Stimulated activated naive CD8-positive, alpha-beta T cell treated with anti-CD3 and anti-CD28 coated beads, Interleukin-15, Interleukin-2, amounts not matched to agents 100 ng/mL and 50 ng/mL, for 24 hours (primary cell): Measurements from ENCODE around the gene STX8.

Source experiments
- H3K27ac Mint-ChIP-seq: one replicate; pipeline ENCODE4 v1.8.0; 2021; ENCODE audit warnings: mild to moderate bottlenecking, mixed read lengths
- H3K27me3 Mint-ChIP-seq: one replicate; pipeline ENCODE4 v1.8.0; 2021; ENCODE audit warnings: mixed read lengths
- H3K36me3 Mint-ChIP-seq: one replicate; pipeline ENCODE4 v1.8.0; 2021; ENCODE audit warnings: low read depth, mixed read lengths
- H3K4me1 Mint-ChIP-seq: one replicate; pipeline ENCODE4 v1.8.0; 2021; ENCODE audit warnings: low read depth, mixed read lengths
- H3K4me3 Mint-ChIP-seq: one replicate; pipeline ENCODE4 v1.8.0; 2021; ENCODE audit warnings: mild to moderate bottlenecking, mixed read lengths
- H3K9me3 Mint-ChIP-seq: one replicate; pipeline ENCODE4 v1.8.0; 2021; ENCODE audit warnings: mixed read lengths

The STX8 gene

GRCh38 chr17:9488556-9488955 lies 87.1 kb downstream of the STX8 start:
- Mint-ChIP-seq H3K27ac (no peak overlapping the region), H3K9me3 (no peaks in the 10 kb centered on the region), H3K4me1 (no peaks in the 10 kb centered on the region), H3K36me3 (peaks cover 49% of the 10 kb centered on the region), H3K4me3 (no peak overlapping the region), H3K27me3 (no peaks in the 10 kb centered on the region)

GRCh38 chr17:9487406-9487805 lies 88.2 kb downstream of the STX8 start:
- H3K27me3 Mint-ChIP-seq: no peaks in the 10 kb centered on the region
- H3K36me3 Mint-ChIP-seq: peaks cover 50% of the 10 kb centered on the region
- H3K4me3 Mint-ChIP-seq: no peak overlapping the region
- H3K9me3 Mint-ChIP-seq: no peaks in the 10 kb centered on the region
- no peaks in the 10 kb centered on the region for H3K4me1 Mint-ChIP-seq
- no peak overlapping the region for H3K27ac Mint-ChIP-seq

GRCh38 chr17:9484789-9485188 lies 90.8 kb downstream of the STX8 start:
- H3K27ac Mint-ChIP-seq: no peak overlapping the region
- H3K4me1 Mint-ChIP-seq: no peaks in the 10 kb centered on the region
- no peaks in the 10 kb centered on the region for H3K27me3 Mint-ChIP-seq
- peaks cover 29% of the 10 kb centered on the region for H3K36me3 Mint-ChIP-seq
- H3K4me3 Mint-ChIP-seq: no peak overlapping the region
- H3K9me3 Mint-ChIP-seq: no peaks in the 10 kb centered on the region

GRCh38 chr17:9479964-9480363 lies 95.7 kb downstream of the STX8 start:
- H3K4me1 Mint-ChIP-seq: no peaks in the 10 kb centered on the region
- H3K9me3 Mint-ChIP-seq: no peaks in the 10 kb centered on the region
- H3K36me3 Mint-ChIP-seq: peaks cover 20% of the 10 kb centered on the region
- no peak overlapping the region for H3K4me3 Mint-ChIP-seq
- H3K27me3 Mint-ChIP-seq: no peaks in the 10 kb centered on the region
- H3K27ac Mint-ChIP-seq: no peak overlapping the region

GRCh38 chr17:9478889-9479288 lies 96.7 kb downstream of the STX8 start:
- no peaks in the 10 kb centered on the region for H3K27me3 Mint-ChIP-seq
- no peak overlapping the region for H3K4me3 Mint-ChIP-seq
- H3K4me1 Mint-ChIP-seq: peaks cover under 1% of the 10 kb centered on the region
- no peaks in the 10 kb centered on the region for H3K9me3 Mint-ChIP-seq
- no peak overlapping the region for H3K27ac Mint-ChIP-seq
- H3K36me3 Mint-ChIP-seq: peaks cover 15% of the 10 kb centered on the region

- peaks cover 12% of the 10 kb centered on the region for H3K36me3 Mint-ChIP-seq
- H3K9me3 Mint-ChIP-seq: no peaks in the 10 kb centered on the region
- H3K27ac Mint-ChIP-seq: no peak overlapping the region
- peaks cover 26% of the 10 kb centered on the region for H3K4me1 Mint-ChIP-seq
- H3K27me3 Mint-ChIP-seq: no peaks in the 10 kb centered on the region
- H3K4me3 Mint-ChIP-seq: no peak overlapping the region
Measured at GRCh38 chr17:9475101-9475658, 100.4 kb downstream of the STX8 start.

- no peaks in the 10 kb centered on the region for H3K27me3 Mint-ChIP-seq
- H3K4me3 Mint-ChIP-seq: no peak overlapping the region
- H3K27ac Mint-ChIP-seq: no peak overlapping the region
- no peaks in the 10 kb centered on the region for H3K9me3 Mint-ChIP-seq
- peaks cover 38% of the 10 kb centered on the region for H3K4me1 Mint-ChIP-seq
- peaks cover 12% of the 10 kb centered on the region for H3K36me3 Mint-ChIP-seq
Measured at GRCh38 chr17:9473711-9474110, 101.9 kb downstream of the STX8 start.

GRCh38 chr17:9472541-9472940 lies 103.1 kb downstream of the STX8 start:
- no peak overlapping the region for H3K4me3 Mint-ChIP-seq
- no peaks in the 10 kb centered on the region for H3K27me3 Mint-ChIP-seq
- peaks cover 38% of the 10 kb centered on the region for H3K4me1 Mint-ChIP-seq
- H3K27ac Mint-ChIP-seq: no peak overlapping the region
- no peaks in the 10 kb centered on the region for H3K9me3 Mint-ChIP-seq
- H3K36me3 Mint-ChIP-seq: peaks cover 12% of the 10 kb centered on the region

GRCh38 chr17:9472094-9472493 lies 103.5 kb downstream of the STX8 start:
- Mint-ChIP-seq H3K27me3 (no peaks in the 10 kb centered on the region), H3K27ac (peak overlapping the region; percentile 1), H3K4me3 (no peak overlapping the region), H3K36me3 (peaks cover 8% of the 10 kb centered on the region), H3K4me1 (peaks cover 38% of the 10 kb centered on the region), H3K9me3 (no peaks in the 10 kb centered on the region)

GRCh38 chr17:9470171-9470570 lies 105.4 kb downstream of the STX8 start:
- H3K27ac Mint-ChIP-seq: peak overlapping the region; percentile 90
- no peaks in the 10 kb centered on the region for H3K27me3 Mint-ChIP-seq
- peaks cover 38% of the 10 kb centered on the region for H3K4me1 Mint-ChIP-seq
- H3K36me3 Mint-ChIP-seq: peaks cover 3% of the 10 kb centered on the region
- no peaks in the 10 kb centered on the region for H3K9me3 Mint-ChIP-seq
- H3K4me3 Mint-ChIP-seq: peak overlapping the region; percentile 37

GRCh38 chr17:9468937-9469336 lies 106.7 kb downstream of the STX8 start:
- H3K4me3 Mint-ChIP-seq: no peak overlapping the region
- no peaks in the 10 kb centered on the region for H3K27me3 Mint-ChIP-seq
- H3K4me1 Mint-ChIP-seq: peaks cover 42% of the 10 kb centered on the region
- H3K36me3 Mint-ChIP-seq: peaks cover 3% of the 10 kb centered on the region
- H3K27ac Mint-ChIP-seq: peak overlapping the region; percentile 49
- H3K9me3 Mint-ChIP-seq: no peaks in the 10 kb centered on the region

GRCh38 chr17:9468532-9468931 lies 107.1 kb downstream of the STX8 start:
- no peak overlapping the region for H3K4me3 Mint-ChIP-seq
- no peaks in the 10 kb centered on the region for H3K36me3 Mint-ChIP-seq
- H3K9me3 Mint-ChIP-seq: no peaks in the 10 kb centered on the region
- no peaks in the 10 kb centered on the region for H3K27me3 Mint-ChIP-seq
- H3K27ac Mint-ChIP-seq: no peak overlapping the region
- peaks cover 38% of the 10 kb centered on the region for H3K4me1 Mint-ChIP-seq

- H3K36me3 Mint-ChIP-seq: no peaks in the 10 kb centered on the region
- no peak overlapping the region for H3K4me3 Mint-ChIP-seq
- H3K27me3 Mint-ChIP-seq: no peaks in the 10 kb centered on the region
- peaks cover 32% of the 10 kb centered on the region for H3K4me1 Mint-ChIP-seq
- H3K9me3 Mint-ChIP-seq: no peaks in the 10 kb centered on the region
- no peak overlapping the region for H3K27ac Mint-ChIP-seq
Measured at GRCh38 chr17:9467518-9467917, 108.1 kb downstream of the STX8 start.

- Mint-ChIP-seq H3K27ac (no peak overlapping the region), H3K4me3 (no peak overlapping the region)
Measured at GRCh38 chr17:9465210-9465921, 110.3 kb downstream of the STX8 start.

GRCh38 chr17:9457005-9457404 lies 118.6 kb downstream of the STX8 start:
- Mint-ChIP-seq H3K4me3 (no peak overlapping the region), H3K36me3 (peaks cover 9% of the 10 kb centered on the region), H3K27me3 (no peaks in the 10 kb centered on the region), H3K4me1 (no peaks in the 10 kb centered on the region), H3K27ac (no peak overlapping the region), H3K9me3 (peaks cover 5% of the 10 kb centered on the region)

More at GRCh38 chr17:9465210-9465921, 110.3 kb downstream of the STX8 start:
- no peaks in the 10 kb centered on the region for H3K9me3 Mint-ChIP-seq
- H3K36me3 Mint-ChIP-seq: no peaks in the 10 kb centered on the region
- H3K4me1 Mint-ChIP-seq: peaks cover 17% of the 10 kb centered on the region
- H3K27me3 Mint-ChIP-seq: no peaks in the 10 kb centered on the region

- H3K27me3 Mint-ChIP-seq: no peaks in the 10 kb centered on the region
- H3K27ac Mint-ChIP-seq: no peak overlapping the region
- peaks cover 9% of the 10 kb centered on the region for H3K36me3 Mint-ChIP-seq
- no peaks in the 10 kb centered on the region for H3K4me1 Mint-ChIP-seq
- H3K9me3 Mint-ChIP-seq: peaks cover 5% of the 10 kb centered on the region
- no peak overlapping the region for H3K4me3 Mint-ChIP-seq
Measured at GRCh38 chr17:9456330-9456729, 119.3 kb downstream of the STX8 start.
